CD14-positive monocyte (primary cell): ENCODE results near the gene LENG1. TPM values are rescaled to one million over a fixed set of nuclear protein-coding genes. Genes with fewer than 3 reads are reported as not detected.
"Not testable (repeated sequence)": the region's sequence is repeated elsewhere in the genome, so short reads cannot be mapped to it uniquely, and the experiment has no call there.

Experiments used
- DNase-seq, 3 donors: peaks; one replicate each; pipeline ENCODE4 v3.0.0-alpha.2; 2011 to 2022
- H2AFZ ChIP-seq: 2 replicates; pipeline ENCODE4 v1.6.0; 2012; ENCODE audit warnings: mild to moderate bottlenecking, low read depth, low read length, inconsistent platforms; ENCODE audit not compliant: insufficient read depth, poor library complexity, severe bottlenecking
- H3K27ac ChIP-seq, 2 donors: 1 replicate in 1 of 2; 2 replicates in 1 of 2; pipeline ENCODE4 v1.5.1; 2012 to 2013; ENCODE audit warnings: low read length in 2 of 2, control low read depth in 1 of 2, inconsistent platforms in 1 of 2, low read depth in 1 of 2, mild to moderate bottlenecking in 1 of 2
- H3K27me3 ChIP-seq, 2 donors: one replicate each; pipeline versions ENCODE4 v1.6.0 to v1.6.1; 2011 to 2013; ENCODE audit warnings: low read length in 2 of 2; ENCODE audit not compliant: control insufficient read depth in 2 of 2, insufficient read depth in 2 of 2
- H3K36me3 ChIP-seq, 2 donors: replicated peaks in 1 of 2; 1 replicate in 1 of 2; 2 replicates in 1 of 2; pipeline versions ENCODE4 v1.5.1 to v1.6.1; 2012 to 2013; ENCODE audit warnings: low read length in 2 of 2, control low read depth in 1 of 2, inconsistent platforms in 1 of 2, mild to moderate bottlenecking in 1 of 2; ENCODE audit not compliant: insufficient read depth in 2 of 2, control insufficient read depth in 1 of 2
- H3K4me1 ChIP-seq, 2 donors: 1 replicate in 1 of 2; 2 replicates in 1 of 2; pipeline versions ENCODE4 v1.5.1 to v1.6.1; 2012 to 2013; ENCODE audit warnings: low read length in 2 of 2, control low read depth in 1 of 2, inconsistent platforms in 1 of 2, mild to moderate bottlenecking in 1 of 2, moderate library complexity in 1 of 2; ENCODE audit not compliant: insufficient read depth in 2 of 2, control insufficient read depth in 1 of 2
- H3K4me2 ChIP-seq: replicated peaks from 2 replicates; pipeline ENCODE3; 2012; ENCODE audit warnings: low read length, moderate library complexity, mild to moderate bottlenecking; ENCODE audit not compliant: poor library complexity, severe bottlenecking; ENCODE audit errors: extremely low read depth
- H3K4me3 ChIP-seq, 3 experiments: fragments of 200-600 bp in 1 of 3; sonication (generic) in 1 of 3; replicated peaks in 1 of 3; 1 replicate in 2 of 3; 2 replicates in 1 of 3; pipeline ENCODE4 v1.5.1; 2011 to 2013; ENCODE audit warnings: low read length in 3 of 3, mild to moderate bottlenecking in 3 of 3, control low read depth in 2 of 3, low read depth in 2 of 3, inconsistent platforms in 1 of 3, moderate library complexity in 1 of 3
- H3K79me2 ChIP-seq: 2 replicates; pipeline ENCODE4 v1.6.0; 2012; ENCODE audit warnings: mild to moderate bottlenecking, control low read depth, inconsistent platforms, low read length, moderate library complexity; ENCODE audit not compliant: insufficient read depth
- H3K9ac ChIP-seq: 2 replicates; pipeline ENCODE4 v1.6.0; 2017; ENCODE audit warnings: low read length, mild to moderate bottlenecking; ENCODE audit not compliant: insufficient read depth, poor library complexity, severe bottlenecking
- H3K9me3 ChIP-seq, 2 donors: replicated peaks in 1 of 2; 1 replicate in 1 of 2; 2 replicates in 1 of 2; pipeline versions ENCODE4 v1.5.1 to v1.6.1; 2012 to 2013; ENCODE audit warnings: low read length in 2 of 2, control low read depth in 1 of 2; ENCODE audit not compliant: control insufficient read depth in 1 of 2, insufficient read depth in 1 of 2
- H4K20me1 ChIP-seq: 2 replicates; pipeline ENCODE4 v1.6.0; 2012; ENCODE audit warnings: mild to moderate bottlenecking, low read length, control low read depth, moderate library complexity; ENCODE audit not compliant: insufficient read depth
- H3K27ac Mint-ChIP-seq, 7 donors: one replicate each; pipeline ENCODE4 v1.8.0; 2020; ENCODE audit warnings: mild to moderate bottlenecking in 7 of 7, mixed read lengths in 7 of 7, moderate library complexity in 6 of 7, inconsistent platforms in 2 of 7
- H3K27me3 Mint-ChIP-seq, 3 donors: one replicate each; pipeline ENCODE4 v1.8.0; 2021 to 2022; ENCODE audit warnings: low read depth in 3 of 3, mild to moderate bottlenecking in 3 of 3, mixed read lengths in 3 of 3, moderate library complexity in 3 of 3, inconsistent platforms in 1 of 3
- H3K36me3 Mint-ChIP-seq, 2 donors: one replicate each; pipeline ENCODE4 v1.8.0; 2020; ENCODE audit warnings: mixed read lengths in 2 of 2, inconsistent platforms in 1 of 2, mild to moderate bottlenecking in 1 of 2
- H3K4me1 Mint-ChIP-seq: one replicate; pipeline ENCODE4 v1.8.0; 2020; ENCODE audit warnings: mild to moderate bottlenecking, mixed read lengths
- H3K4me3 Mint-ChIP-seq, 2 donors: one replicate each; pipeline ENCODE4 v1.8.0; 2020; ENCODE audit warnings: mild to moderate bottlenecking in 2 of 2, mixed read lengths in 2 of 2, moderate library complexity in 1 of 2
- H3K9me3 Mint-ChIP-seq, 7 donors: one replicate each; pipeline ENCODE4 v1.8.0; 2020 to 2022; ENCODE audit warnings: mixed read lengths in 7 of 7, mild to moderate bottlenecking in 6 of 7, moderate library complexity in 6 of 7, inconsistent platforms in 2 of 7
- CTCF ChIP-seq: fragments of 200-600 bp; IDR thresholded peaks from one replicate; pipeline ENCODE4 v1.8.0; 2022; ENCODE audit warnings: antibody characterized with exemption, mild to moderate bottlenecking
- WGBS: methylation state at CpG from one replicate; pipeline ENCODE4 v1.1.5; 2013; ENCODE audit warnings: missing lambda C conversion rate; ENCODE audit not compliant: insufficient coverage; 5-methylcytosine and 5-hydroxymethylcytosine counted together
- intact Hi-C, 2 donors: fragments of 100-400 bp; cut with micrococcal nuclease; formaldehyde crosslinking; loops; one replicate each; pipeline versions ENCODE4 v1.15.0 to v1.15.1; 2023
- polyA plus RNA-seq, 3 donors: library from polyadenylated mRNA; depleted of rRNA in 1 of 3; unstranded in 2 of 3; stranded (reverse) in 1 of 3; fragments of 300-500 nt in 2 of 3; fragments of >200 nt in 1 of 3; fragmentation: Illumina TruSeq in 2 of 3; gene quantifications; 1 replicate in 2 of 3; 2 replicates in 1 of 3; pipeline ENCODE4 v1.2.3, GENCODE V29; 2012 to 2021

Gene LENG1
- polyA plus RNA-seq, 3 donors: 3.4 to 5.4 (median 4.2) TPM

DNA sequence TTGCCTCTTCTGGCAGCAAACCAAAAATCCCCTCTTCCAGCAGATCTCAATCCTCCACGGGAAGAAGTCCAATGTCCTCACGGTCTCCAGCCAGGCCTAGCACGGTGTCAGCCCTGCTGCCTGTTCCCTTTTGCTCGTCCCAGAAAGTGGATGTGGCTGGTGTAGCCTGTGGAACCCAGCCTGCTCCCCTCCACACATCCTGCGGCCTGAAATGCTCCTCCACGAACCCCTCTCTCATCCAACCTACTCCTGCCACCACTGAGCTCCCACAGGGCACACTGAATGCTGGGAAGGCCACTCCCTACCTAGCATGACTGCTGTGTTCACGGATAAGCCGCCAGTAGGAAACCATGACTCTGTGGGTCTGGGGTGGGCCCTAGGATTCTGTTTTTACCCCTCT lies 26.8 kb upstream of the LENG1 start:
- Mint-ChIP-seq H3K27me3 (peaks cover 0 to 2% (median 1%) of the 10 kb centered on the region in 3 donors), H3K4me1 (peaks cover 19% of the 10 kb centered on the region), H3K27ac (peak overlapping the region in 2 of 7 donors; percentile 38 to 63), H3K4me3 (no peak overlapping the region), H3K9me3 (peaks cover 0 to 2% (median 0%) of the 10 kb centered on the region in 7 donors), H3K36me3 (peaks cover 38 to 52% of the 10 kb centered on the region in 2 donors)
- Histone ChIP-seq H3K27me3 (no peaks in the 10 kb centered on the region), H3K36me3 (peaks cover 33 to 41% of the 10 kb centered on the region in 2 donors), H3K27ac (no peak overlapping the region), H3K79me2 (peaks cover 27% of the 10 kb centered on the region), H3K4me2 (no peak overlapping the region), H3K9ac (no peak overlapping the region), H3K4me1 (peaks cover 18 to 26% of the 10 kb centered on the region in 2 donors), H3K4me3 (no peak overlapping the region), H3K9me3 (no peaks in the 10 kb centered on the region), H2AFZ (no peak overlapping the region), H4K20me1 (peaks cover 41% of the 10 kb centered on the region)
- whole genome bisulfite sequencing: 89% methylated on average over 3 of the region's 8 CpGs
- no peak for DNase-seq
- no peak for TF ChIP-seq CTCF
- intact Hi-C loops: no loop called here

GRCh38 chr19:54183431-54183830 lies 23.9 kb upstream of the LENG1 start:
- Histone ChIP-seq H3K27ac (no peak overlapping the region), H2AFZ (no peak overlapping the region), H3K9ac (no peak overlapping the region), H4K20me1 (peaks cover 63% of the 10 kb centered on the region), H3K4me2 (no peak overlapping the region), H3K27me3 (no peaks in the 10 kb centered on the region), H3K79me2 (peaks cover 19% of the 10 kb centered on the region), H3K36me3 (peaks cover 57 to 68% of the 10 kb centered on the region in 2 donors), H3K4me1 (peaks cover 13 to 18% of the 10 kb centered on the region in 2 donors), H3K4me3 (no peak overlapping the region), H3K9me3 (no peaks in the 10 kb centered on the region)
- 86% methylated on average over 10 of the region's 11 CpGs for WGBS
- intact Hi-C loops: no loop called here
- no peak for TF ChIP-seq CTCF
- Mint-ChIP-seq H3K9me3 (peaks cover 0 to 2% (median 0%) of the 10 kb centered on the region in 7 donors), H3K4me3 (no peak overlapping the region), H3K27me3 (peaks cover 0 to 2% (median 1%) of the 10 kb centered on the region in 3 donors), H3K27ac (peak overlapping the region in 1 of 7 donors; percentile 72), H3K36me3 (peaks cover 59 to 80% of the 10 kb centered on the region in 2 donors), H3K4me1 (peaks cover 16% of the 10 kb centered on the region)
- DNase-seq: no peak

DNA sequence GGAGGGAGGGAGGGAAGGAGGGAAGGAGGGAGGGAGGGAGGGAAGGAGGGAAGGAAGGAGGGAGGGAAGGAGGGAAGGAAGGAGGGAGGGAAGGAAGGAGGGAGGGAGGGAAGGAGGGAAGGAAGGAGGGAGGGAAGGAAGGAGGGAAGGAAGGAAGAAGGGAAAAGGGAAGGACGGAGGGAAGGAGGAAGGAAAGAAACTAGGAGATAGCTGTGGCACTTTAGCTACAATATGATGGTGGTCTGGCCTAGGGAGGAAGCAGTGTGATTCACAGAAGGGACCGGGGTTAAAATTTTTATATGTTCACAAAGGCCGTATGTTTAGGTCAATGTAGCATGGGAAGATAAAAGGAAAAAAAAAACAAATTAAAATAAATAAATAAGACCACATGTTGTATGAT lies 22.4 kb upstream of the LENG1 start:
- H3K27me3 Mint-ChIP-seq, intact Hi-C loops: not testable (repeated sequence)
- peaks cover 59 to 83% of the 10 kb centered on the region in 2 donors for H3K36me3 Mint-ChIP-seq

More for the DNA sequence above, 22.4 kb upstream of the LENG1 start:
- DNase-seq, H3K27ac ChIP-seq, H3K4me1 Mint-ChIP-seq, H3K4me3 Mint-ChIP-seq, H3K9ac ChIP-seq, H3K9me3 Mint-ChIP-seq, H3K79me2 ChIP-seq, H3K27ac Mint-ChIP-seq, H3K4me1 ChIP-seq, H3K27me3 ChIP-seq, H2AFZ ChIP-seq, H3K4me3 ChIP-seq, H3K9me3 ChIP-seq, H3K4me2 ChIP-seq: not testable (repeated sequence)
- Histone ChIP-seq H3K36me3 (peaks cover 55 to 70% of the 10 kb centered on the region in 2 donors), H4K20me1 (peaks cover 54% of the 10 kb centered on the region)
- WGBS: 55% methylated on average over 1 of the region's 3 CpGs
